GM15510 (cell line): ENCODE measurements around the gene CCDC149.

Source experiments
- POLR2A ChIP-seq: IDR thresholded peaks from 3 replicates; pipeline ENCODE4 v1.6.1; 2011; ENCODE audit warnings: borderline replicate concordance; ENCODE audit not compliant: insufficient read length; ENCODE audit errors: extremely low read depth

Gene CCDC149

DNA sequence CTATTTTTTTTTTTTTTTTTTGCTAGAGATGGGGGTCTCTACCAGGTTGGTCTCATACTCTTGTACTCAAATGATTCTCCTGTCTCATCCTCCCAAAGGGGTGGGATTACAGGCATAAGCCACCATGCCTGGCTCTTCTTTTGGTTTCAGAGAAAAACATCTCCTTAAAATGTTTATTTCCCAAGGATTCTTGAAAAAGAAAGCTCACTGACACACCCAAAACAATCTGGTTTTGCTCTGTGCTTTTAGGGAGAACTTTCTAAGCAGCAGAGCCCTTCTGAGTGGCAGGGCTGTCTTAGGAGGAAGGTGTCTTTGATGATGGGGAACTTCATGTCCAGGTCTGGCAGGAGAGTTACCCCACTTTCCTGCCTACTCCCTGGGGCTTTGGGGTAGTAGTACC lies 116.2 kb downstream of the CCDC149 start:
- no peak for TF ChIP-seq POLR2A

DNA sequence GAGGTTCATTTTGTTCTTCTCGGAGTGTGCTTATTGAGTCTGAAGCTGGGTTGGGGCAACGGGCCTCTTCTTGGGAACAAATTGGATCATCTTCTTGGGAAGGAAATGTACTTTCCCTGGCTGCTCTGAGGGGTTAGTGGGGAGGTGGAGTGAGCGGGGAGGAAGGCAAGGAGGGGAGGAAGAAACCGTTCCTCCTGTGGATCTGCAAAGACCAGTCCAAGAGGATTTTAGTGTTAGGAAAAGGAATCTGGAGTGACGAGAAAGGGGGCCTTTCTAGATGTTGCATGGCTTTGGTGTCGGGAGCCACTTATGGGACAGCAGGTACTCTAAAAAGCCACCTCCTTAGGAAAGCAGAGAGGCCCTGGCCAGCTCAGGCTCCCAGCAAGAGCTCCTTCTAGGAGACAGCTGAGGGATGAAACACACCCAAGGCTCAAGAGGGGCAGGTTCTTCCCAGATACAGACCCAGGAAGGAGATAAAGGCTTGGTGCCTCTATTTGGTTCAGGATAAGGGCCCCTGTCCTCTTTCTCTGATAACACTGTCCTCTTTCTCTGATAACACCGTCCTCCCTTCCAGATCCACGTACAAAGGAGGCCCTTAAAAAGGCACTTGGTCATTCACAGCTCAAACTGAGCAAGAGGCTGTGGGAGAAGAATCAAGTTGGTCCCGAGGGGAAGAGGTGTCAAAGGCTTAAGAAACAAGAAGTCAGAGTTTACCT lies 117.0 kb downstream of the CCDC149 start:
- no peak for TF ChIP-seq POLR2A

DNA sequence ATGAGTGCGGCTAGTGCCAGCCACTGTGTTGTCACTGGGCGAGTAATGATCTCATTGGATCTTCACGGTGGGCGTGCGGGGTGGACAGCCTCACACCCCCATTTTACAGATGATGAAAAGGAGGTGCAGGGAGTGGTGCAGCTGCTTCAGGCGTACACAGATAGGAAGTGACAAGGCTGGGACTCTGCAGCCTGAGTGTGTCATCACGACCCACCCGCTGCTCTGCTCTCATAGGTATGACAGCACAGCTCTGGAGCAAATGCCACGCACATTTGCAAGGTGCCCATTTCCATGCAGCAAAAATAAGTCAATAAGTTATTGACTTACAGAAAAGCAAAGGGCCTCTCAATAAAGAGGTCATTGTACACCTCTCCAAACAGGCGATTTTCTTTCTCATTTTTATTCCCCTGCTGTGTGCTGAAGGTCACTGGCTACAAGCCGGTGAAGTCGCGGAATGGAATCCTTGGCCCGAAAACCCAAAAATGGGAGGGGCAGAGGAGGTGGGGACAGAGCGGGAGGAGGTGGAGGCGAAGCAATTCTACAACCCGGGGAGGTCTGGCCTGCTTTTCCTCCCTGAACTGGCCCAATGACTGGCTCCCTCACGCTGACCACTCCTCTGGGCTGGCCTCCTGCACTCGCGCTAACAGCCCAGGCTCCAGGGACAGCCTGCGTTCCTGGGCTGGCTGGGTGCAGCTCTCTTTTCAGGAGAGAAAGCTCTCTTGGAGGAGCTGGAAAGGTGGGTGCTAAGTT lies 117.8 kb downstream of the CCDC149 start, which contains the start of gene SOD3:
TSS of gene SOD3 (plus strand) at position 658 of the 750 bp plus-strand sequence. CDS start 3,949 bp downstream, outside the sequence.
- TF ChIP-seq POLR2A, result no peak

DNA sequence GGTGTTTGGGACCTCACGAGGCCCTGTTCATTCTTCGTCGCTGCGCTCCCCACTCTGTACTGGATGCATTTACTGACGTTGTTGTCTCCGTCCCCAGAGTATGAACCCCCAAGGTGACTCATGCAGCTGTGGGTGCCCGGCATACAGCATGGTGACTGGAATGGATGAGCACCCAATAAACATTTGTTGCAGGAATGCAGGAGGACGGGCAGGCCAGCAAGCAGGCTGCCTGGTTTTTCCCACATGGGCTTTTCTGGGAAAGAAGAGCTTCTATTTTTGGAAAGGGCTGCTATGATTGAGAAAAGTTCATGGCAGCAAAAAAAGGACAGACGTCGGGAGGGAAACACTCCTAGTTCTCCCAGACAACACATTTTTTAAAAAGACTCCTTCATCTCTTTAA lies 118.4 kb downstream of the CCDC149 start:
- no peak for TF ChIP-seq POLR2A

DNA sequence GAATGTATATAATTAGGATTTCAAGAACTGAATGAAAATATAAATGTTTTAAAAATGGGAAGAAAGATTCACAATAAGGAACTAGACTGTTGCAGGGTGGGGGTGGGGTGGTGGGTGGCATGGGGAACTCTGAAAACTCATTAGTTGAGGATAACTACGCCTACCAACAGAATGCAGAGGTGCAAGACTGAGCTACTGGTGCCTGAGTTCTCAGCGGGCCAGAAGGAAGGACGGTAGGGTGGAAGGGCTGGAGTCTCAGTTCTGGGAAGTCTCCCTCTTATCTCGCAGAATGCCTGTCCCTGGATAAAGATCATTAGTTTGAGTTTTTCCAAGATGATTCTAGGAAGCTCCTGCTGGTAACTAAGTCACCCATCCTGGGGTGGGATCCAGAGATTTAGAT lies 118.8 kb downstream of the CCDC149 start:
- no peak for TF ChIP-seq POLR2A

DNA sequence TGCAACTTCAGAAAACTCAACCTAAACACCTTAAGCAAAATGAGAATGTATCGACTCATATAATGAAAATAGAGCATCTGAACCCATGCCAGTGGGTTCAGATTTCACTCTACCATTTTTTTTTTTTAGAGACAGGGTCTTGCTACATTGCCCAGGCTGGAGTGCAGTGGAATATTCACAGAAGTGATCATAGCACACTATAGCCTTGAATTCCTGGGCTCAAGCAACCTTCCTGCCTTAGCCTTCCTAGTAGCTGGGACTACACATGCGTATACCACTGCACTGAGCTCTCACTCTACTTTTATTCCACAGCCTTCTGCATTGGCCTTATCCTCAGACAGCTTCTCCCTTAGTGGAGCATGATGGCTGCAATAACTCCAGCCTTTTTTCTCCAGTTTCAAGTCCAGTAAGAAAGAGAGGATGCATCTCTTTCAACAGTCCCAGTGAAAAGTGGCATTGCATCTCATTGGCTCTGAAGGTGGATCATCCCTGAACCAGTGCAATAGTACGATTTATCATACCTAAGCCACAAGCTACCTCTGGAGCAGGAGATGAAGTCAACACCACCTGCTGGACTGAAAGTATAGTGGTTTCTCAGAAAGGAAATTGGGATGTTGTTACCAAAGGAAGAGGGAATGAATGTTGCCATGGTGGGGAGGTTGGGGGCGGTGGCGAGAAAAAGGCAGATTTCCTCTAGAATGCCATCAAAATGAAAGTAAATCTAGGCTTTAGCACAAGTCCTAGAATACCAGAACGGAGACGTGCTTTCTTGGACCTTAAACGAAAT lies 119.4 kb downstream of the CCDC149 start:
- TF ChIP-seq POLR2A, result no peak

DNA sequence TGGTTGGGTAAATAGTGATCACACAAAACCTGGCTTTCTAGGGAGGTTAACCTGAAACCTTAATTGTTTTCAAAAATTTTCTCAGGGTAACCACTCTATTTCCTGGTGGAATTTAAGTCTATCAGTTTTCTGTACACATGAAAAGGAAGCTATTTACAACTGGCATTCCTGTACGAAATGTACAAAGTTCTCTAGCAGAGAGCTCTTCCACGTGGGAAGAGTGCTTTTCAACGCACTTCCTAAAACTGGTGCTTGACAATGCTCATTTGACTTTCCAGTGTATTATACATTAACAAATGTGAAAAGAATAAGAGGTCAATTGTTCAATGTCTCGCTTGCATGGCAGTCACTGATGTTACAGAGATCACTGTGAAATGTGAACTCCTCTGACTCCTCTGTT lies 120.3 kb downstream of the CCDC149 start:
- no peak for TF ChIP-seq POLR2A

DNA sequence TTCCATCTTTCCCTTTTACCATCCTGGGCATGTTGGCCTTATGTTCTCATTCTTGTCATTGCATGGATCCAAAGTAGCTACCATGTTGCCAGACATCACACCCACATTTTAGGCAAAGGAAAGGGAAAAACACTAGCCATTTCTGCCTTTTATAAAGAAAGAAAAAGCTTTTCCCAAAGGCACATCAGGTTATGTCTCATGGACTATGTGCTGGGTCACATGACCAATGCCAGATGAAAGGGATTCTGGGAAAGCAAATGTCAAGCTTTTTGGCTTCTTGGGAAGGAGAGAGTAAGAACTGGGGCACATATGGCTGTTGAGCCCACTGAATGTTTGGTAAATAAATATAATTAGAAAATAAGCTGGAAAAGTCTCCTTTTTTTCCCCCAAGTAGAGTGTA lies 121.8 kb downstream of the CCDC149 start:
- TF ChIP-seq POLR2A, result no peak

DNA sequence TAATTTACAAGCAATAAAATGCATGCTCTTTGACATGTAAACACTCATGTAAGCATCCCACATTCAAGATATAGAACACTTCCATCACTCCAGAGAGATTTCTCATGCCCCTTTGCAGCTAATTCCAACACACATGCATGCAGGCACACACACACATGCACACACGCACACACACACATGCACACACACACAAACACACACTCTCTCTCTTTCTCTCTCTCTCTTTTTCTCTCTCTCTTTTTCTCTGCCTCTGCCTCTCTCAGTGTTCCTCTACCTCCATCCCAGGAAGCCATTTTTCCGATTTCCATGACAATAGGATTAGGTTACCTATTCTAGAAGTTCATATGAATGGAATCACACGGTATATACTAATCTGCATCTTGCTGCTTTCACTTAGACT lies 129.3 kb downstream of the CCDC149 start:
- no peak for TF ChIP-seq POLR2A

DNA sequence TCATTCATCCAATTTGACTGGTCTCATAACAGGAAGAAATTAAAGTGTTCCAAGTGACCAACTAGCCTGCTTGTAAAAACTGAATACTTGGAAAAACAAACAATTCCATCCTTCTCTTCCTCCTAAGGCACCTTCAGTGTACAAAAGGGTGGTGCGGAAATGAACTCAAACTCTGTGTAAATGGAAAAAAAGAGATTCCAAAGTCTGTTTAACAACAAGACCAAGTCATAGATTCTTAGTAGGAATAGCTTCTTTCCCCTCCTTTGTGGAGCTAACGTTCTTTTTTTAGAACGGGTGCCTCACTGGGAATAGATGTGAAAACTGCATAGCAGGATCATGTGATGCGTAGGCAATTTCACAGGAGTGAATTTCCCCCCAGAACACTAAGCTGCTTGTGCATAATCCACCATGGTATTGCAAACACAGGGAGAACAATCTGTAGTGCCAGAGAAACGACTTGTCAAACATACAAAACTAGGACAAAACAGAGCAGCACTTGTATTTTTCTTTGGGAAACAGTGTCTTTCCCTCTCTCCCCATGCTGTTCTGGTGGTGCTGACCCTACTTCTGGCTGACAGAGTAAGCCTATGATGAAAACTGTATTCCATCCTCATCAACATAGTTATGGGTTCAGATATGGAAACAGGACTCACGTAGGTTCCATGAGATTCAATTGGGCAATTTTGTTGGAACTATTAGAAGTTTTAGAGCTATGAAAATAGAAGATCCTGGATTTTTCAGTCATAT lies 130.7 kb downstream of the CCDC149 start:
- TF ChIP-seq POLR2A, result no peak

DNA sequence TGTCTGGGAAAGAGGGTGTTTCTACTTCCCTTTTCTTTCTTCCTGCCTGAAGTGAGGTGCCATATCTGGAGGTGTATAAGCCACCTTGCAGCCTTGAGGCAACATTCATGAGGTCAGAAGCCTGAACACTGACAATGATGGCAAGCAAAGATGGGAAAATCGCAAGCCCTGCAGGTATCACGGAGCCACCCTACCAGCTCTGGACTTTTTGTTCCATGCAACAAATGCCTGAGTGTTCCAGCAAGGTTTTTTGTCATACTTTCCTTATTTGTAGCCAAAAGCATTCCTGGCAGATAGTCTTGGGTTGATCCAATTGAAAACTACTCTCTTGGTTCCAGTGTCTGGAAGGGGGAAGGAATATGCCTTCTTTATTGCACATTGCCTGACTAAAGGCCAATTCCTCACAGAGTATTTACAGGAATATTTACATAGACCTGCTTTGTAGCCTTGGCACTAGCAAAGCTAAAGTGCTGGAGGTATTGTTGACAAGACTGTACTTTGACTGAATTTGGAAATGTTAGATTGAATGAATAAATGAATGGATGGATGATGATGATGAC lies 131.8 kb downstream of the CCDC149 start:
- TF ChIP-seq POLR2A, result no peak

DNA sequence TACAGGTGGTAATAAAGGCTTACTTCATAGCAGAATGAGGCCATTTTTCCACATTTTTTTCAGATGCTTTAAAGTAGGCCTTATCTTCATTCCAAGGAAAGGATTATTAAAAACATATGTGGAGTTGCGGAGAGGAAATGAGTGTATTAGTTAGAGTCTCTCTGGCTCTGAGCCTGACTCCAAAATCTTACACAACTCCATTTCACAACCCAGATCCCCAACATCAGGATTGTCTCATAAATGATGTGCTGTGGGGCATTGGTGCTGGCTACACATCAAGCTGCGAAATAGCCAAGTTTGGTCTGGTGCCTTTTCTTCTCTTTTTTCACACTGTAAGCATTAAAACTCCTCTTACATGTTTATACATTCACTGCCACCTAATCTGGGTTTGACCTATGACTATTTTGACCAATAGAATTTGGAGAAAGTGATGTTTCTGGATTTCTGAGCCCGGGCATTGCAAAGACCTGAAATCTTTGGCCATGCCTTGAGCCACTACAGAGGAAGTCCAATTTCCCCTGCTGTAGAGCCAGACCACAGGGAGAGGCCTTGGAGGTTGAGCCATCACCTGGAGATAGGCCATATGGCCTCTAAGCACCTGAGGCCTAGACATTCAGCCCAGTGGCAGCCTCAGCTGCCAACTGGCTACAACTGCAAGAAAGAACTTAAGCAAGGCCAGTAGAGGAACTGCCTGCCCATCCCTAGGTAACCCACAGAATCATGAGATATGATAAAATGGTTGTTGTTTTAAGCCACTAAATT lies 134.2 kb downstream of the CCDC149 start:
- no peak for TF ChIP-seq POLR2A

DNA sequence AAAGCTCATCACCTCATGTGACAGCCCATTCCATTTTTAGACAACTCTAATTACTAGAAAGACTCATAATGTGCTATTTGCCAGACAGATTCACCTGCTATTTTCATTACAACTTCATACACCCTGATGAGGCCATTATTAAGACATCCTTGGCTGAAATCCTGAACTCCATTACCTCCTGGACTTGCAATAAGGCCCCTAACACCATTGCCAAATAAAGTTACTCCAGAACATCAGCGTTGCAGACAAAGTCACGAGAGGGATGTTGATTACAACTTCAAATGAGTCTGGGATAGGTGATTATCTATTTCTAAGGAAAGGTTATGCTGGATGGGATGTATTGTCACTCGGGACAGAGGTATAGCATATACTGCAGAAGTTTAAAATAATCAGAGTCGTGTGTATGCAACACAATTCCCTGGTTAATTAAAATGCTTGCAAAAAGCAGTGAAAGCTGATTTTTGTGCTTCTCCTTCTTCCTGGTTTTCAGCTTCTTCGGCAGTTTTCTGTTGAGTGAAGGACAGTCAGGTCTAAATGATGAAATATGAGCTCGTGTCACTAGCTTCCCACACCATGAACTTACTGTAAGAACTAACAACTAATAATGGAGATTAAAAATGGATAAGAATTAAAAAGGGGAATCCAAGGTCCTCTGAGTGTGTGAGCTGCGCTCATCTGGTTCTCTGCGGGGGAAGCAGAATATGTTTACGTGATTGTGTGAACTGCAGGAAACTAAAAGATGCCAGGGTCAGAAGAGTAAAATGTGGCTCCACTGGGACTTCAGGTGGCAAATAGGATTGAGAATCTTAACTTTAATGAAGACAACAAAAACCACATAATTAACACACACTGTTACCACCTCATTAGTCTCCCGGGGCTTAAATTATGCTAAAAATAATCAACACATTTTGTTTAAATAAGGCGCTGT lies 135.0 kb downstream of the CCDC149 start:
- TF ChIP-seq POLR2A, result no peak

DNA sequence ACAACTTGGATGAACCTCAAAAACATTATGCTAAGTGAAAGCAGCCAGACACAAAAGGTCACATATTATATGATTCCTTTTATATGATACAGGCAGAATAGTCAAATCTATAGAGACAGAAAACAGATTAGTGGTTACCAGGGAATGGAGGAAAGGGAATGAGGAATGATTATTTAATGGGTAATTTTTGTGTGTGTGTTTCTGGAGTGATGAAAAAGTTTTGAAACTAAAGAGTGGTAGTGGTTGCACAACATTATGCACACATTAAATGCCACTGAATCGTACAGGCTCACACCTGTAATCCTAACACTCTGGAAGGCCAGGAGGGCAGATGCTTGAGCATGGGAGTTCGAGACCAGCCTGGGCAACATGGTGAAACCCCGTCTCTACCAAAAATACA lies 137.1 kb downstream of the CCDC149 start:
- no peak for TF ChIP-seq POLR2A
